Stimulated activated CD4-positive, alpha-beta T cell treated with anti-CD3 and anti-CD28 coated beads, Interleukin-2, amount 100 ng/mL, for 24 hours (primary cell): Measurements from ENCODE around the gene HSPG2.
"Not testable (repeated sequence)": the region's sequence is repeated elsewhere in the genome, so short reads cannot be mapped to it uniquely, and the experiment has no call there.

Experiments used
- DNase-seq, 2 donors: peaks; one replicate each; pipeline ENCODE4 v3.0.0-alpha.2; 2020

HSPG2 gene

GRCh38 chr1:21931171-21932093 is 5.7 kb downstream of the HSPG2 start:
- DNase-seq: no peak

- no peak for DNase-seq
Observed at GRCh38 chr1:21930629-21931170, 6.4 kb downstream of the HSPG2 start.

- DNase-seq: no peak
Observed at GRCh38 chr1:21930080-21930571, 7.0 kb downstream of the HSPG2 start.

GRCh38 chr1:21927533-21928237 is 9.4 kb downstream of the HSPG2 start:
- no peak for DNase-seq

GRCh38 chr1:21926814-21927532 is 10.1 kb downstream of the HSPG2 start:
- no peak for DNase-seq

GRCh38 chr1:21926065-21926464 is 11.0 kb downstream of the HSPG2 start:
- DNase-seq: no peak

GRCh38 chr1:21925334-21925940 is 11.7 kb downstream of the HSPG2 start:
- DNase-seq: no peak

GRCh38 chr1:21924503-21925005 is 12.6 kb downstream of the HSPG2 start:
- DNase-seq: no peak

GRCh38 chr1:21922090-21923013 is 14.8 kb downstream of the HSPG2 start:
- DNase-seq: no peak

- no peak for DNase-seq
Observed at GRCh38 chr1:21921100-21921875, 15.8 kb downstream of the HSPG2 start.

- DNase-seq: no peak
Observed at GRCh38 chr1:21919520-21919919, 17.6 kb downstream of the HSPG2 start.

GRCh38 chr1:21917239-21917631 is 19.9 kb downstream of the HSPG2 start:
- DNase-seq: not testable (repeated sequence)

- DNase-seq: no peak
Observed at GRCh38 chr1:21916447-21917238, 20.5 kb downstream of the HSPG2 start.

GRCh38 chr1:21914880-21915640 is 22.1 kb downstream of the HSPG2 start:
- no peak for DNase-seq

- DNase-seq: no peak
Observed at GRCh38 chr1:21914450-21914849, 22.7 kb downstream of the HSPG2 start.

GRCh38 chr1:21913763-21914162 is 23.3 kb downstream of the HSPG2 start:
- DNase-seq: no peak

GRCh38 chr1:21913258-21913657 is 23.9 kb downstream of the HSPG2 start:
- no peak for DNase-seq

- DNase-seq: no peak
Observed at GRCh38 chr1:21912038-21912758, 24.9 kb downstream of the HSPG2 start.
